Adrenal gland (tissue), 5 donors: ENCODE results near the gene RNF167.

ENCODE experiments used
- CTCF ChIP-seq, 6 experiments: fragments of 450-650 bp in 4 of 6; fragments of 200-600 bp in 2 of 6; sonication (generic) in 1 of 6; IDR thresholded peaks; 1 replicate in 5 of 6; 2 replicates in 1 of 6; pipeline versions ENCODE4 v1.5.1 to v1.8.0; 2016 to 2021; ENCODE audit warnings: antibody characterized with exemption in 6 of 6, mild to moderate bottlenecking in 2 of 6, moderate library complexity in 1 of 6
- POLR2A ChIP-seq, 2 donors: fragments of 450-650 bp; IDR thresholded peaks; one replicate each; pipeline ENCODE4 v1.6.1; 2017; ENCODE audit warnings: antibody characterized with exemption in 2 of 2, mild to moderate bottlenecking in 2 of 2, moderate library complexity in 1 of 2
- donor health status: DM: no; HTN: no; CAD: no.

GRCh38 chr17:4931963-4932362 is 8.1 kb upstream of the RNF167 start, which contains the start of gene GP1BA:
- no peak for TF ChIP-seq CTCF (IDR thresholded peaks at IDR 0.05)
- no peak for TF ChIP-seq POLR2A (IDR thresholded peaks at IDR 0.05)
